Pancreas (tissue), 10 donors: ENCODE data around the gene GSN. TPM values are rescaled to one million over a fixed set of nuclear protein-coding genes. Genes with fewer than 3 reads are reported as not detected.

Source experiments
- ATAC-seq, 4 donors: fragments of 200-7000 bp; cut with Tn5 transposase; one replicate each; pipeline versions ENCODE4 v1.8.0 to v1.9.1; 2020; ENCODE audit warnings: mild to moderate bottlenecking in 4 of 4, moderate library complexity in 4 of 4
- DNase-seq, 6 donors: peaks; one replicate each; pipeline ENCODE4 v3.0.0-alpha.2; 2020
- FAIRE-seq: peaks from 2 replicates; lab custom pipeline; 2012; peaks lifted over from hg19 to GRCh38; lab: Jason Lieb, UNC
- H3K27ac ChIP-seq, 4 donors: fragments of 200-600 bp; sonication (generic); 1 replicate in 3 of 4; 2 replicates in 1 of 4; pipeline versions ENCODE4 v1.5.0 to v1.8.0; 2020
- H3K27me3 ChIP-seq, 4 donors: fragments of 200-600 bp; one replicate each; pipeline ENCODE4 v1.8.0; 2021
- H3K36me3 ChIP-seq, 3 donors: fragments of 200-600 bp; sonication (generic) in 1 of 3; one replicate each; pipeline versions ENCODE4 v1.5.0 to v1.8.0; 2020 to 2021
- H3K4me1 ChIP-seq, 3 donors: fragments of 200-600 bp; one replicate each; pipeline ENCODE4 v1.8.0; 2021
- H3K4me3 ChIP-seq, 4 donors: fragments of 200-600 bp; sonication (generic) in 2 of 4; one replicate each; pipeline versions ENCODE4 v1.5.0 to v1.8.0; 2020 to 2021
- H3K9me3 ChIP-seq, 4 donors: fragments of 200-600 bp; one replicate each; pipeline ENCODE4 v1.8.0; 2021
- WGBS, 2 donors: extraction: QIAGEN DNeasy Blood & Tissue Kit; methylation state at CpG; one replicate each; pipeline ENCODE4 v1.1.7; 2013; 5-methylcytosine and 5-hydroxymethylcytosine counted together
- intact Hi-C, 3 donors: fragments of 100-400 bp; cut with DNase I; formaldehyde crosslinking; loops; one replicate each; pipeline versions ENCODE4 v1.11.1 to v1.14.2; 2022
- polyA plus RNA-seq, 2 donors: library from polyadenylated mRNA; stranded (reverse); fragments of 200-250 nt; gene quantifications; one replicate each; pipeline ENCODE4 v1.2.3, GENCODE V29; 2013
- total RNA-seq, 6 donors: library from RNA; stranded (reverse); fragmentation: NEBNext Ultra II Directional in 4 of 6; extraction: Animal tissue kit (Norgen Biotek cat#: 25700) in 4 of 6; gene quantifications; one replicate each; pipeline versions ENCODE4 v1.2.1 to v1.2.4, GENCODE V29; 2021 to 2023
- TF ChIP-seq, protein P1 (sequence below), 4 donors: fragments of 200-600 bp; sonication (generic) in 3 of 4; IDR thresholded peaks; one replicate each; pipeline versions ENCODE4 v1.5.0 to v1.8.0; 2021; ENCODE audit warnings: antibody characterized with exemption in 4 of 4
- donor health status: healthy with polysubstance abuse.
- donor health status: DM: no; HTN: no; CAD: no; lungs with moderate emphysema.
- donor health status: DM: no; HTN: no; CAD: no.
- donor health status: control.
- donor health status: control.
- donor health status: Bipolar disorder and iron deficiency.
- donor health status: DM: yes; HTN: yes; CAD: no.
- donor health status: DM: no; HTN: no; CAD: no.
- donor health status: DM: no; HTN: no; CAD: no.
- donor health status: DM: yes; HTN: yes; CAD: no.

Gene GSN
- total and polyA plus RNA-seq, 8 donors, result 44.0 to 193 (median 132) TPM

DNA sequence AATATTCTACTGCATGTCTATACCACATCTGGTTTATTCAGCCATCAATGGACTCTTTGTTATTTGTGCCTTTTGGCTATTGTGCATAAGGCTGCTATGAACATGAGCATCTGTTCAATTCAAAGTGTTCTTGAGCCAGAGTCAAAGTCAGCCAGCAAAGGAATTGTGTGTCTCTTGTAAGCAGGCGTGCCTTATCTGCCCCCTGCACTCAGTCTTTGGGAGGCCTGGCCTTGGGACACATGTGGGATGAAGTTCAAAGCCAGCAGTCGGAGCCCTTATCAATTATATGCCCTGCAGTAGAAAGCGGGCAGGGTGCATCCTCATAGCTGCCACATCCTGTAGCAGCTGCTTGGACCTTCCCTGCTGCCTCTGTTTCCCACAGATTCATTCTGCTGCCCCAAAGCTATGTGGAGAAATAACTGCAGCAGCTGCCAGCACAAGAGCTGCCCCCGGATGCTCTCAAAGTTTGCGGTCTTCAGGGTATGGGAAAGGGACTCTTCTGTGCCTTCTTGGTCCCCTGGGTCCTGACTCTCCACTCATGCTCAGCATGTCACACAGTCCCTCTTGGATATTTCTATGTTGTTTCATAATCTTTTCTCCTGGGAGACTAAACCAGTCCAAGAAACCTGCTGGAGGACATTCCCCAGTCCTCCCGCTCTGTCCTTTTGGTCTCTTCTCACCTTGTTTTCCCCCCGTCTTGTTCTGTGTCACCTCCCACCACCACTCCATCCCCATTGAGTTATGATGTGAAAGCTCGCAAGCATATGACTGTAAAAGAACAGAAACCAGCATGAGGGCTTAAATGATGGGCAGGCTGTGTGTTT lies 66.2 kb downstream of the GSN start:
- intact Hi-C loops, result no loop called here
- H3K27ac ChIP-seq, result no peak overlapping the region
- no peak for ATAC-seq

DNA sequence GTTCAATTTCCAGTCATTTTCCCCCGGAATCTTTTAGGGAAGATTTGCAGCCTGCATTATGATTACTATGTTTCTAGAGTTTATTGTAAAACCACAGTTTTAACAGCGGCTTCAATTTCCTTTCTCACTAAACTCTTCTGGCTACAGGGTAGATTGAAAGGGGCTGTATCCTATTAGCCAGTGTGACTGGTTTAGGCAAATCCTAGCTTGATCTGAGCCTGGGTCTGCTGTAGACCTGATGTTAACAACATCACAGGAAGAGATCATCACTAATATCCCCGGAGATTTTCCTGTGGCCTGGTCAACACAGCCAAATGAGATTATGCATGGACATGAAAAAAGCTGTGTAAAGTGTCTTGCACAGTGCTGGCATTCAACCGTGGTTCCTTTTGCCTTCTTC lies 68.7 kb downstream of the GSN start:
- no peaks in the 10 kb centered on the region for H3K27me3 ChIP-seq
- WGBS, 2 donors, result 82 to 85% methylated on average over 4 of the region's 4 CpGs
- no peak overlapping the region for H3K4me3 ChIP-seq
- ATAC-seq (no peak), FAIRE-seq (no peak), DNase-seq (no peak)
- TF ChIP-seq, protein P1, sequence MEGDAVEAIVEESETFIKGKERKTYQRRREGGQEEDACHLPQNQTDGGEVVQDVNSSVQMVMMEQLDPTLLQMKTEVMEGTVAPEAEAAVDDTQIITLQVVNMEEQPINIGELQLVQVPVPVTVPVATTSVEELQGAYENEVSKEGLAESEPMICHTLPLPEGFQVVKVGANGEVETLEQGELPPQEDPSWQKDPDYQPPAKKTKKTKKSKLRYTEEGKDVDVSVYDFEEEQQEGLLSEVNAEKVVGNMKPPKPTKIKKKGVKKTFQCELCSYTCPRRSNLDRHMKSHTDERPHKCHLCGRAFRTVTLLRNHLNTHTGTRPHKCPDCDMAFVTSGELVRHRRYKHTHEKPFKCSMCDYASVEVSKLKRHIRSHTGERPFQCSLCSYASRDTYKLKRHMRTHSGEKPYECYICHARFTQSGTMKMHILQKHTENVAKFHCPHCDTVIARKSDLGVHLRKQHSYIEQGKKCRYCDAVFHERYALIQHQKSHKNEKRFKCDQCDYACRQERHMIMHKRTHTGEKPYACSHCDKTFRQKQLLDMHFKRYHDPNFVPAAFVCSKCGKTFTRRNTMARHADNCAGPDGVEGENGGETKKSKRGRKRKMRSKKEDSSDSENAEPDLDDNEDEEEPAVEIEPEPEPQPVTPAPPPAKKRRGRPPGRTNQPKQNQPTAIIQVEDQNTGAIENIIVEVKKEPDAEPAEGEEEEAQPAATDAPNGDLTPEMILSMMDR (IDR thresholded peaks at IDR 0.05), result no peak
- H3K27ac ChIP-seq, result no peak overlapping the region
- intact Hi-C loops, result no loop called here
- H3K36me3 ChIP-seq, result no peaks in the 10 kb centered on the region
- H3K4me1 ChIP-seq, result no peaks in the 10 kb centered on the region
- no peaks in the 10 kb centered on the region for H3K9me3 ChIP-seq

More for the DNA sequence above, 66.2 kb downstream of the GSN start:
- TF ChIP-seq, protein P1 (IDR thresholded peaks at IDR 0.05), result no peak
- FAIRE-seq (no peak), DNase-seq (no peak)
- peaks cover 0 to 7% (median 6%) of the 10 kb centered on the region in 3 donors for H3K36me3 ChIP-seq
- no peaks in the 10 kb centered on the region for H3K4me1 ChIP-seq
- H3K27me3 ChIP-seq, result no peaks in the 10 kb centered on the region
- no peaks in the 10 kb centered on the region for H3K9me3 ChIP-seq
- H3K4me3 ChIP-seq, result no peak overlapping the region
- WGBS, 2 donors, result 77 to 78% methylated on average over 8 of the region's 8 CpGs

DNA sequence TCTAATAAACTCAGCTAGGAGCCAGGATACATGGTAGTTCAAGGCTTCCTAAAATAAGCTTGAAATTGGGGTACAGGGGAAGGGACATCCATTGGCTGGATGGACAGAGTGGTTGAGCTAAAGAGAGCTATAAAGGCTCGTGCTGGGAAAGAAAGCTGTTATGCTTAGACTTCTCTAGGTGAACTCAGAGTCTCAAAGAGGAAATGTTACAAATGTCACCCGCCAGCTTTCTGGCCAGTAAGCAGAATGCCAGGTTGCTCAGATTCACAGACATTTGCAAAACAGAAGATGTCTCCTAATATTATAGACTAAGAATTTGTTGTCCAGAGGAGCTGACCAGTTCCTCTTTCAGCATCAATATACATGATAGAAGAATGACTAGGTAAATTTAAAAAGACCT lies 71.5 kb downstream of the GSN start:
- no peaks in the 10 kb centered on the region for H3K27me3 ChIP-seq
- DNase-seq, result no peak
- H3K9me3 ChIP-seq, result no peaks in the 10 kb centered on the region
- H3K4me3 ChIP-seq, result no peak overlapping the region
- no peak for FAIRE-seq
- no peak for ATAC-seq
- peaks cover 4 to 5% (median 5%) of the 10 kb centered on the region in 3 donors for H3K4me1 ChIP-seq
- no peak overlapping the region for H3K27ac ChIP-seq
- intact Hi-C loops, result no loop called here
- TF ChIP-seq, protein P1 (IDR thresholded peaks at IDR 0.05), result no peak
- WGBS, 2 donors, result 86 to 89% methylated on average over 2 of the region's 2 CpGs
- H3K36me3 ChIP-seq, result no peaks in the 10 kb centered on the region

DNA sequence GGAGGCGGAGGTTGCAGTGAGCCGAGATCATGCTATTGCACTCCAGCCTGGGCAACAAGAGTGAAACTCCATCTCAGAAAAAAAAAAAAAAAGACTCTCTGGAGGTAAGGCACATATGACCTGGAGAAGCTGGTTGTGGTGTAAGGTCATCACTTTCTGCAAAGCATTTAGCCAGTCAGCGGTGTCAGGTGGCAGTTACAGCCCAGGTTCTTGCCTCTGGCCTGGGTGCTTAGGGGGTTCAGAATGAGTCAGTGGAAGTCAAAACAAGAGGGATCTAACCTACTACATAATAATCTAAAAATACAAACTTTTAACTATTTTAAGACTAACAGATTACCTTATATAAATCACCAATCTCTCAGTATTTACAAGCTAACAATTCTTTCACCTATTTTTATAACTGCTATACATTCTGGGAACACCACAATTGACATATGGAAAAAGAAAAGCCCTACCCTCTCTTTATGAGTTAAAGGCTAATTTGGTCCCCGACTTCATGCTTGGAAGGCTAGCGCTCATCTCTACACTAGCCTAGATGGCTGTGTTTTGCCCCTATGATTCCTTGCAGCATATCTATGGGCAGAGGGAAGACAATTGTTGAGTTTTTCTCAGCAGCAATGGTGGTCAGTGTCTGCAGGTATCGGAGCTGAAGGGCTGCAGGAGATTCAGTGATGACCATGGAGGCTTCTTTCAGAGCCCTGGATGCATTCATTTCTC lies 72.9 kb downstream of the GSN start:
- H3K4me1 ChIP-seq, result peaks cover 5 to 9% (median 6%) of the 10 kb centered on the region in 3 donors
- H3K27ac ChIP-seq, result no peak overlapping the region
- no peaks in the 10 kb centered on the region for H3K9me3 ChIP-seq
- H3K36me3 ChIP-seq, result no peaks in the 10 kb centered on the region
- intact Hi-C loops, result no loop called here
- DNase-seq, result no peak
- no peak for FAIRE-seq
- WGBS, 2 donors, result 94 to 96% methylated on average over 6 of the region's 6 CpGs
- no peaks in the 10 kb centered on the region for H3K27me3 ChIP-seq
- ATAC-seq, result no peak
- TF ChIP-seq, protein P1 (IDR thresholded peaks at IDR 0.05), result no peak
- no peak overlapping the region for H3K4me3 ChIP-seq
